BLaER1 treated with 17β-estradiol and CSF1 and Interleukin-3, amounts not matched to agents 10 nM and 100 nM (cell line): ENCODE measurements around the gene SLAMF9.
A peak's percentile ranks its signal among the peaks of the same experiment; 100 is the strongest.

ENCODE experiments used
- H3K27ac ChIP-seq, 11 experiments: shearing (Covaris generic); formaldehyde crosslinking; 2 replicates each; pipeline ENCODE4 v1.8.1; 2022
- H3K27me3 ChIP-seq, 11 experiments: shearing (Covaris generic); formaldehyde crosslinking; 2 replicates each; pipeline ENCODE4 v1.8.1; 2022
- H3K36me3 ChIP-seq, 11 experiments: shearing (Covaris generic); formaldehyde crosslinking; 2 replicates each; pipeline ENCODE4 v1.8.1; 2022
- H3K4me1 ChIP-seq, 10 experiments: shearing (Covaris generic); formaldehyde crosslinking; 2 replicates each; pipeline ENCODE4 v1.8.1; 2022
- H3K4me2 ChIP-seq, 11 experiments: shearing (Covaris generic); formaldehyde crosslinking; 2 replicates each; pipeline ENCODE4 v1.8.1; 2022
- H3K4me3 ChIP-seq, 10 experiments: shearing (Covaris generic); formaldehyde crosslinking; 2 replicates each; pipeline ENCODE4 v1.8.1; 2022
- H3K9ac ChIP-seq, 11 experiments: shearing (Covaris generic); formaldehyde crosslinking; 2 replicates each; pipeline ENCODE4 v1.8.1; 2022
- H3K9me3 ChIP-seq, 11 experiments: shearing (Covaris generic); formaldehyde crosslinking; replicated peaks in 1 of 11; 2 replicates each; pipeline ENCODE4 v1.8.1; 2022
- H4K20me1 ChIP-seq, 11 experiments: shearing (Covaris generic); formaldehyde crosslinking; 2 replicates each; pipeline ENCODE4 v1.8.1; 2022
- Cebpa-rat ChIP-seq, 11 experiments: shearing (Covaris generic); IDR thresholded peaks; 2 replicates each; pipeline ENCODE4 v1.8.1; 2022

SLAMF9 gene

GRCh38 chr1:159929155-159930051 is 24.6 kb downstream of the SLAMF9 start:
- Histone ChIP-seq H3K4me3 (no peak overlapping the region), H3K4me2 (no peak overlapping the region), H4K20me1 (peaks cover 0 to 18% (median 4%) of the 10 kb centered on the region in 11 experiments; a peak in 10 of 22 replicates), H3K27ac (no peak overlapping the region), H3K36me3 (peaks cover 0 to 36% (median 0%) of the 10 kb centered on the region in 11 experiments; a peak in 7 of 22 replicates), H3K9ac (no peak overlapping the region), H3K4me1 (peaks cover 8 to 32% (median 30%) of the 10 kb centered on the region in 10 experiments), H3K9me3 (no peaks in the 10 kb centered on the region), H3K27me3 (no peaks in the 10 kb centered on the region)
- TF ChIP-seq Cebpa-rat (IDR thresholded peaks at IDR 0.05) = no peak

GRCh38 chr1:159928491-159929050 is 25.5 kb downstream of the SLAMF9 start:
- Histone ChIP-seq H3K4me1 (peaks cover 8 to 29% (median 24%) of the 10 kb centered on the region in 10 experiments), H3K27me3 (no peaks in the 10 kb centered on the region), H3K4me2 (no peak overlapping the region), H3K9me3 (no peaks in the 10 kb centered on the region), H3K4me3 (no peak overlapping the region), H3K36me3 (peaks cover 0 to 36% (median 0%) of the 10 kb centered on the region in 11 experiments; a peak in 7 of 22 replicates), H4K20me1 (peaks cover 0 to 20% (median 10%) of the 10 kb centered on the region in 11 experiments; a peak in 16 of 22 replicates), H3K27ac (no peak overlapping the region), H3K9ac (0 out of 22 replicates have a peak overlapping the region, but pooled peaks of 1 of the 11 experiments have one; percentile 3)
- TF ChIP-seq Cebpa-rat (IDR thresholded peaks at IDR 0.05) = no peak

GRCh38 chr1:159927849-159928431 is 26.1 kb downstream of the SLAMF9 start:
- Histone ChIP-seq H3K36me3 (peaks cover 0 to 36% (median 1%) of the 10 kb centered on the region in 11 experiments; a peak in 7 of 22 replicates), H3K9me3 (no peaks in the 10 kb centered on the region), H3K27me3 (no peaks in the 10 kb centered on the region), H3K4me2 (no peak overlapping the region), H4K20me1 (peaks cover 2 to 22% (median 16%) of the 10 kb centered on the region in 11 experiments; a peak in 19 of 22 replicates), H3K27ac (no peak overlapping the region), H3K4me3 (no peak overlapping the region), H3K9ac (peak overlapping the region in 1 of 11 experiments; percentile 3; a peak in 1 of 22 replicates), H3K4me1 (peaks cover 13 to 30% (median 25%) of the 10 kb centered on the region in 10 experiments)
- TF ChIP-seq Cebpa-rat (IDR thresholded peaks at IDR 0.05) = no peak

- Histone ChIP-seq H3K4me2 (no peak overlapping the region), H3K9me3 (no peaks in the 10 kb centered on the region), H3K27ac (no peak overlapping the region), H4K20me1 (peaks cover 8 to 28% (median 22%) of the 10 kb centered on the region in 11 experiments; a peak in 20 of 22 replicates), H3K9ac (no peak overlapping the region; a peak in 1 of 22 replicates), H3K4me1 (peaks cover 20 to 31% (median 25%) of the 10 kb centered on the region in 10 experiments), H3K36me3 (peaks cover 0 to 36% (median 7%) of the 10 kb centered on the region in 11 experiments; a peak in 10 of 22 replicates), H3K4me3 (no peak overlapping the region), H3K27me3 (no peaks in the 10 kb centered on the region)
- TF ChIP-seq Cebpa-rat (IDR thresholded peaks at IDR 0.05) = no peak
These were observed 26.7 kb downstream of the SLAMF9 start for GRCh38 chr1:159927211-159927848.

- no peaks in the 10 kb centered on the region for H3K9me3 ChIP-seq
- no peaks in the 10 kb centered on the region for H3K27me3 ChIP-seq
- peaks cover 25 to 45% (median 38%) of the 10 kb centered on the region in 11 experiments; a peak in 21 of 22 replicates for H4K20me1 ChIP-seq
- no peak for TF ChIP-seq Cebpa-rat (IDR thresholded peaks at IDR 0.05)
- H3K27ac ChIP-seq = peak overlapping the region; percentile 90 to 99 (median 97); a peak in 21 of 22 replicates
- peak overlapping the region; percentile 83 to 100 (median 94) for H3K4me3 ChIP-seq
- H3K36me3 ChIP-seq = peaks cover 5 to 42% (median 22%) of the 10 kb centered on the region in 11 experiments
- peak overlapping the region; percentile 83 to 99 (median 97) for H3K4me2 ChIP-seq
- H3K9ac ChIP-seq = peak overlapping the region; percentile 89 to 99 (median 97)
- peaks cover 36 to 45% (median 41%) of the 10 kb centered on the region in 10 experiments for H3K4me1 ChIP-seq
These were observed 28.3 kb downstream of the SLAMF9 start for GRCh38 chr1:159925719-159926078.

- H3K4me3 ChIP-seq = peak within 1 kb of the TSS; percentile 83 to 100 (median 94)
- H3K9ac ChIP-seq = peak within 1 kb of the TSS; percentile 89 to 99 (median 97)
- peak within 1 kb of the TSS; percentile 83 to 99 (median 97) for H3K4me2 ChIP-seq
- H3K27ac ChIP-seq = peak within 1 kb of the TSS; percentile 90 to 99 (median 97)
- peaks cover 31 to 51% (median 45%) of the 10 kb centered on the region in 11 experiments for H4K20me1 ChIP-seq
- no peaks in the 10 kb centered on the region for H3K9me3 ChIP-seq
- H3K4me1 ChIP-seq = peaks cover 42 to 52% (median 48%) of the 10 kb centered on the region in 10 experiments
- no peaks in the 10 kb centered on the region for H3K27me3 ChIP-seq
- peaks cover 11 to 48% (median 29%) of the 10 kb centered on the region in 11 experiments for H3K36me3 ChIP-seq
- TF ChIP-seq Cebpa-rat (IDR thresholded peaks at IDR 0.05) = no peak
These were observed 29.0 kb downstream of the SLAMF9 start, which contains the start of gene TAGLN2 for GRCh38 chr1:159924791-159925718. TSS of gene TAGLN2 (minus strand) at chr1:159925507. CDS start at chr1:159920509, 4,998 bp downstream.

GRCh38 chr1:159924025-159924790 is 29.8 kb downstream of the SLAMF9 start:
- no peak for TF ChIP-seq Cebpa-rat (IDR thresholded peaks at IDR 0.05)
- H3K9ac ChIP-seq = peak overlapping the region; percentile 89 to 99 (median 97)
- peaks cover 39 to 59% (median 53%) of the 10 kb centered on the region in 11 experiments for H4K20me1 ChIP-seq
- no peaks in the 10 kb centered on the region for H3K27me3 ChIP-seq
- H3K9me3 ChIP-seq = no peaks in the 10 kb centered on the region
- peak overlapping the region; percentile 83 to 99 (median 97) for H3K4me2 ChIP-seq
- peak overlapping the region; percentile 83 to 100 (median 94) for H3K4me3 ChIP-seq
- peaks cover 51 to 60% (median 56%) of the 10 kb centered on the region in 10 experiments for H3K4me1 ChIP-seq
- peak overlapping the region; percentile 90 to 99 (median 97) for H3K27ac ChIP-seq
- peaks cover 20 to 48% (median 37%) of the 10 kb centered on the region in 11 experiments for H3K36me3 ChIP-seq
